Measurements from ENCODE around the gene STX4. TPM values are rescaled to one million over a fixed set of nuclear protein-coding genes. Genes with fewer than 3 reads are reported as not detected.

The STX4 gene
- total RNA-seq, 1 experiment from 2014 or later, result 32.3 TPM

GRCh38 chr16:30992276-30992780 is 41.0 kb upstream of the STX4 start:
- Histone ChIP-seq H2AFZ (ENCODE audit: low read length) (no peak overlapping the region), H2AK5ac (ENCODE audit: insufficient read length, low read length) (no peak overlapping the region), H3K27ac (ENCODE audit: insufficient read length, low read depth, low read length) (no peak overlapping the region), H3K79me2 (ENCODE audit: insufficient read depth, low read length) (no peaks in the 10 kb centered on the region), H3K4ac (ENCODE audit: low read depth, low read length) (no peak overlapping the region), H2BK15ac (ENCODE audit: low read depth, low read length) (no peak overlapping the region), H4K91ac (ENCODE audit: insufficient read length, low read depth, low read length) (no peak overlapping the region), H3K4me1 (ENCODE audit: insufficient read depth, low read length) (no peaks in the 10 kb centered on the region), H2BK120ac (ENCODE audit: low read depth, low read length, poor library complexity, severe bottlenecking) (no peak overlapping the region), H3K9ac (ENCODE audit: extremely low read depth, insufficient read length, low read length) (no peak overlapping the region), H2BK12ac (ENCODE audit: insufficient read length, low read depth, low read length) (no peak overlapping the region), H3K79me1 (ENCODE audit: insufficient read depth, low read depth, low read length, poor library complexity, severe bottlenecking) (no peaks in the 10 kb centered on the region), H3K9me3 (ENCODE audit: control insufficient read depth, low read depth, low read length) (no peaks in the 10 kb centered on the region), H3T11ph (ENCODE audit: low read length) (no peak overlapping the region), H3K18ac (ENCODE audit: insufficient read length, low read depth, low read length) (no peak overlapping the region), H4K5ac (ENCODE audit: insufficient read length, low read depth, low read length) (no peak overlapping the region), H4K8ac (replicated peaks; ENCODE audit: insufficient read length, low read depth, low read length) (no peak overlapping the region), H2BK5ac (ENCODE audit: insufficient read length, low read length) (no peak overlapping the region), H4K20me1 (ENCODE audit: control insufficient read depth, insufficient read depth, insufficient read length) (no peaks in the 10 kb centered on the region), H3K23ac (ENCODE audit: insufficient read length, low read depth, low read length) (no peak overlapping the region), H3K14ac (ENCODE audit: insufficient read depth, low read length) (no peak overlapping the region), H3K56ac (ENCODE audit: insufficient read length, low read depth, low read length) (no peak overlapping the region), H2BK20ac (ENCODE audit: low read depth, low read length, poor library complexity, severe bottlenecking) (no peak overlapping the region), H3K27me3 (ENCODE audit: insufficient read depth, low read length) (no peaks in the 10 kb centered on the region), H3K4me2 (ENCODE audit: insufficient read depth, insufficient read length, low read length) (no peak overlapping the region), H3K23me2 (ENCODE audit: insufficient read length, low read depth, low read length, poor library complexity, severe bottlenecking) (peaks cover 9% of the 10 kb centered on the region)
- Mint-ChIP-seq H3K36me3 (ENCODE audit: insufficient read depth in 1 of 3, low read depth in 3 of 3) (peaks cover 0 to 9% (median 2%) of the 10 kb centered on the region in 3 experiments; a peak in 2 of 7 replicates), H3K27ac (no peak overlapping the region), H3K9me3 (no peaks in the 10 kb centered on the region), H3K4me3 (no peak overlapping the region), H3K4me1 (peaks cover 7 to 11% of the 10 kb centered on the region in 2 experiments), H3K27me3 (ENCODE audit: low read depth) (peaks cover 4% of the 10 kb centered on the region)
- no peak for DNase-seq
- no peak for TF ChIP-seq CTCF (conservative IDR thresholded peaks at IDR 0.05)
- no CpG with 5 or more reads among the region's 21 CpGs for WGBS (ENCODE audit: extremely low coverage, insufficient read length, low lambda C conversion rate)
